Measurements from ENCODE around the gene NFYA. TPM values are rescaled to one million over a fixed set of nuclear protein-coding genes. Genes with fewer than 3 reads are reported as not detected.

The NFYA gene
- total RNA-seq, 1 donor from 2014 or later = 33.3 TPM

- DNase-seq (ENCODE audit: low read depth) = no peak
- no peak for TF ChIP-seq CTCF (IDR thresholded peaks at IDR 0.05; ENCODE audit: insufficient read depth, low read length, poor library complexity, severe bottlenecking)
These were observed 31.7 kb upstream of the NFYA start for GRCh38 chr6:41040940-41041536.

GRCh38 chr6:41042226-41043055, 30.3 kb upstream of the NFYA start, which contains the start of gene TSPO2:
TSPO2 (plus strand) TSS chr6:41042467; CDS start chr6:41042986, 519 bp downstream.
- no peaks in the 10 kb centered on the region for H3K27me3 ChIP-seq (ENCODE audit: control insufficient read depth, insufficient read depth, low read length)
- TF ChIP-seq CTCF (IDR thresholded peaks at IDR 0.05; ENCODE audit: insufficient read depth, low read length, poor library complexity, severe bottlenecking) = no peak
- H3K36me3 ChIP-seq (ENCODE audit: control insufficient read depth, insufficient read depth, low read length) = no peaks in the 10 kb centered on the region
- no peak within 1 kb of the TSS for H3K4me3 ChIP-seq (ENCODE audit: low read depth, low read length)
- DNase-seq (ENCODE audit: low read depth) = no peak

More at GRCh38 chr6:41040940-41041536, 31.7 kb upstream of the NFYA start:
- no peaks in the 10 kb centered on the region for H3K36me3 ChIP-seq (ENCODE audit: control insufficient read depth, insufficient read depth, low read length)
- H3K27me3 ChIP-seq (ENCODE audit: control insufficient read depth, insufficient read depth, low read length) = no peaks in the 10 kb centered on the region
- no peak overlapping the region for H3K4me3 ChIP-seq (ENCODE audit: low read depth, low read length)

DNA sequence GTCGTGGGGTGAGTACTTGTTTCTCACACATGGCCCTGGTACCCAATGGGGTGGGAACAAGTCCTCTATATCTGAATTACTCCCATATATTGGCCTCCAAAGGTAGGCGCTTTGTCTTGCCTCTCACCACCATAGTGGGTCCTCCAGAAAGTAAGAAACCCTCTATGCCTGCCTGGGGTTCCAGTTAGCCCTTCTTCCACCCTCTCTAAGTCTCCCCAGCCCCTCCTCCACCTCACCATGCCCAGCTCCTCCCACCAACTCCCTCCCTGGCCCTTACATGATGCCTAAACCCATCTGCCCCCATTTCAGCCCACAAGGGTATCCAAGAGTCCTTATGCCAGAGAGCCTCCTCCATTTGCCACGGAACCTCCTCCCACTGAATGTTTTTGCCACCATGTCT, 29.6 kb upstream of the NFYA start:
- no peak for TF ChIP-seq CTCF (IDR thresholded peaks at IDR 0.05; ENCODE audit: insufficient read depth, low read length, poor library complexity, severe bottlenecking)
- no peaks in the 10 kb centered on the region for H3K36me3 ChIP-seq (ENCODE audit: control insufficient read depth, insufficient read depth, low read length)
- no peaks in the 10 kb centered on the region for H3K27me3 ChIP-seq (ENCODE audit: control insufficient read depth, insufficient read depth, low read length)
- DNase-seq (ENCODE audit: low read depth) = no peak
- H3K4me3 ChIP-seq (ENCODE audit: low read depth, low read length) = no peak overlapping the region

- no peak for DNase-seq (ENCODE audit: low read depth)
- Histone ChIP-seq H3K27me3 (ENCODE audit: control insufficient read depth, insufficient read depth, low read length) (no peaks in the 10 kb centered on the region), H3K4me3 (ENCODE audit: low read depth, low read length) (no peak overlapping the region), H3K36me3 (ENCODE audit: control insufficient read depth, insufficient read depth, low read length) (no peaks in the 10 kb centered on the region)
- no peak for TF ChIP-seq CTCF (IDR thresholded peaks at IDR 0.05; ENCODE audit: insufficient read depth, low read length, poor library complexity, severe bottlenecking)
These were observed 27.1 kb upstream of the NFYA start for GRCh38 chr6:41045664-41046063.

GRCh38 chr6:41046084-41046483, 26.7 kb upstream of the NFYA start:
- no peak for TF ChIP-seq CTCF (IDR thresholded peaks at IDR 0.05; ENCODE audit: insufficient read depth, low read length, poor library complexity, severe bottlenecking)
- H3K4me3 ChIP-seq (ENCODE audit: low read depth, low read length) = no peak overlapping the region
- DNase-seq (ENCODE audit: low read depth) = no peak
- no peaks in the 10 kb centered on the region for H3K36me3 ChIP-seq (ENCODE audit: control insufficient read depth, insufficient read depth, low read length)
- H3K27me3 ChIP-seq (ENCODE audit: control insufficient read depth, insufficient read depth, low read length) = no peaks in the 10 kb centered on the region
